SIG-M5 treated with dmso at 0.1 percent for 504 hours (cell line): ENCODE data around the gene PLCD3.

ENCODE experiments used
- DNase-seq: peaks from one replicate; lab custom pipeline; 2025; ENCODE audit not compliant: unreplicated experiment; lab: John Stamatoyannopoulos, UW

PLCD3 gene

GRCh38 chr17:45086391-45086790, 45.9 kb downstream of the PLCD3 start:
- DNase-seq: no peak

GRCh38 chr17:45081047-45081703, 51.1 kb downstream of the PLCD3 start:
- no peak for DNase-seq

GRCh38 chr17:45077643-45078042, 54.7 kb downstream of the PLCD3 start:
- peak; percentile 92 for DNase-seq

- DNase-seq: peak; percentile 85
Observed at GRCh38 chr17:45073414-45074070, 58.8 kb downstream of the PLCD3 start.

- no peak for DNase-seq
Observed at GRCh38 chr17:45070809-45071208, 61.5 kb downstream of the PLCD3 start.

- no peak for DNase-seq
Observed at GRCh38 chr17:45070001-45070400, 62.3 kb downstream of the PLCD3 start.

- DNase-seq: no peak
Observed at GRCh38 chr17:45067637-45068036, 64.7 kb downstream of the PLCD3 start.

GRCh38 chr17:45063198-45063597, 69.1 kb downstream of the PLCD3 start:
- peak; percentile 86 for DNase-seq

- no peak for DNase-seq
Observed at GRCh38 chr17:45061606-45062205, 70.6 kb downstream of the PLCD3 start.

GRCh38 chr17:45060797-45061605, 71.3 kb downstream of the PLCD3 start, which contains the start of gene NMT1:
Gene NMT1 (plus strand): TSS chr17:45061317. CDS start chr17:45061330, 13 bp downstream.
- peak; percentile 100 for DNase-seq

- no peak for DNase-seq
Observed at GRCh38 chr17:45060382-45060796, 71.9 kb downstream of the PLCD3 start.
